HG03378 (cell line): ENCODE measurements around the gene CES3.
"Not testable (repeated sequence)": the region's sequence is repeated elsewhere in the genome, so short reads cannot be mapped to it uniquely, and the experiment has no call there.

ENCODE experiments used
- ATAC-seq: cut with Tn5 transposase; IDR thresholded peaks from one replicate; pipeline ENCODE4 v1.9.1; 2021; ENCODE audit warnings: mild to moderate bottlenecking, moderate library complexity; ENCODE audit not compliant: unreplicated experiment

Gene CES3

DNA sequence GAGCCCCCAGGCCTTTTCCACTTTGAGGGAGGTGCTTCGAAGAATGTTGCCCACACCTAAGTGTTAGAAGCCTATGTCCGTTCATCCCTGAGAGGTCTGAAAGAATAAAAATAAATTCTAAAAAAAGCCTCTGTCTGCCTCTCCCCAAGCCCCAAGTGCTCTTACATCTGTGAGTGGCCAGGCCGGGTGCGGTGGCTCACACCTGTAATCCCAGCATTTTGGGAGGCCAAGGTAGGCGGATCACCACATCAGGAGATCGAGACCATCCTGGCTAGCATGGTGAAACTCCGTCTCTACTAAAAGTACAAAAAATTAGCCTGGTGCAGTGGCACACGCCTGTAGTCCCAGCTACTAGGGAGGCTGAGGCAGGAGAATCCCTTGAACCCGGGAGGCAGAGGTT is 16.1 kb upstream of the CES3 start:
- ATAC-seq, result not testable (repeated sequence)

DNA sequence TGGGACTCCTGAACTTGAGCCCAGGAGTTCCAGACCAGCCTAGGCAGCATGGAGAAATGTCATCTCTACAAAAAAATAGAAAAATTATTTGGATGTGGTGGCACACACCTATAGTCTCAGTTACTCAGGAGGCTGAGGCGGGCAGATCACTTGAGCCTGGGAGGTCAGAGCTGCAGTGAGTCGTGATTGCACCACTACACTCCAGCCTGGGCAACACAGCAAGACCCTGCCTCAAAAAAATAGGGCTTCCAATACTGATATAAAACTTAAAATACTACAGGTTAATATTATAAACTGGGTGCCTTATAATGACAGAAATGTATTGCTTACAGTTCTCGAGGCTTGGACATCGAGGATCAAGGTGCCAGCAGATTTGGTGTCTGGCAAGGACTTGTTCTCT is 15.1 kb upstream of the CES3 start:
- no peak for ATAC-seq

DNA sequence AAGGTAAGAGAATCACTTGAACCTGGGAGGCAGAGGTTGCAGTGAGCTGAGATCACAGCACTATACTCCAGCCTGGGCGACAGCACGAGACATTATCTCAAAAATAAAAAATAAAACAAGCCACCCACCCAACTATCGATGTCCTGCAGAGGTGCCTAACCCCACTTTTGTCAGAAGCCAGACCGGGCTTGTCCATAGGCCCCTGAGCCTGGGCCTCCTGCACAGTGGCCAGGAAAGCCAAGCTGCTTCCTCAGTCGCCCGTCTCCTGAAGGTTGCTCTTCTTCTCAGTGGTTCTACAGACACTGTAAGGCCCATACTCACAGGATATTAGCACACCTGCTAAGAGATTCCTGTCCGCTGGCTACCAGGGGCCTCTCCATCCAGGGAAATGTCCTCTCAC is 14.5 kb upstream of the CES3 start:
- ATAC-seq, result no peak

DNA sequence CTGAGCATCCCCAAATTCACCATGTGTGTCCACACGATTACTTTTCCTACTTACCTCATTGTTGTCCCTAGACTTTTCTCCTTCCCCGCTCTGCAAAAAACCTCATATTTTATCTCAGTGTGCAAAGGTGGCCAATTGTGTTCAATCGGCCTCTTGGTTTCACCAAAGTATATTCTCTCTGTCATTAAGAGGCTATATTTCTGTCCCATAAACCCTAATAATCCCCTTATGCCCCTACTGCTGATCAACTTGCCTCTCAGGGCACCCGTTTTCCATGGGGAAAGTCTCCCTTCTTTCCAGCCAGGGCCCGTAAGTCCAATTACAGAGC is 14.1 kb upstream of the CES3 start:
- ATAC-seq, result no peak

DNA sequence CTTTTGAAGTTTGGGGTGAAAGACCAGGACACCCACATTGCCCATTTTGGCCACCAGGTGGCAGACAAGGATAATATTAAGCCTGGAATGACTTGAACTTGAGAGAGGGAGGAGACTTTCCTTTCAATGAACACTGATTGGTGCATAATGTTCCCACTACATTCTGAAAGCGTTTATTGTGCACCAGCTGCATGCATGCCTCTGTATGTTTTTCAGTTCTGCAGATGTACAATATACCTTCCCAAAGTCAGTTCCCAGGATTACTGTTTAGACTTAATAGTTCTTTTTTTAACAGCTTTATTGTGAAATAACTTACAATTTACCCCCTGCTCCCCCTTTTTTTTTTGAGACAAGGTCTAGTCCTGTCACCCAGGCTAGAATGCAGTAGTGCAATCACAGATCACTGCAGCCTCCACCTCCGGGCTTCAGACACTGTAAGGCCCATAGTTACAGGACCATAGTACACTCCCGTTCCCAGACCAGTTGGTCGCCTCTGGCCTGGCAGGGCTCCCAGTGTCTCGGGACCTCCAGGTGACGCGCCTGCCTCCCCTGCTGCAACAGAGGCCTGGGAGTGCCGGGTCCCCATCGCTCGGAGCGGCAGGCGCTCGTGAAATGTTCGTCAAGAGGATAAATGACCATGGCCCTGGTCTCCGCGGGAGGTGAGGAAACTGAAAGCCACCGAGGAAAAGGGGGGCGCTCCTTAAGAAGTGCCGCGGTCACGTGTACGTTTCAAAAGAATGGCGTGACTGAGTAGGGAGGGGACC is 13.6 kb upstream of the CES3 start:
- peak; percentile 73 for ATAC-seq

DNA sequence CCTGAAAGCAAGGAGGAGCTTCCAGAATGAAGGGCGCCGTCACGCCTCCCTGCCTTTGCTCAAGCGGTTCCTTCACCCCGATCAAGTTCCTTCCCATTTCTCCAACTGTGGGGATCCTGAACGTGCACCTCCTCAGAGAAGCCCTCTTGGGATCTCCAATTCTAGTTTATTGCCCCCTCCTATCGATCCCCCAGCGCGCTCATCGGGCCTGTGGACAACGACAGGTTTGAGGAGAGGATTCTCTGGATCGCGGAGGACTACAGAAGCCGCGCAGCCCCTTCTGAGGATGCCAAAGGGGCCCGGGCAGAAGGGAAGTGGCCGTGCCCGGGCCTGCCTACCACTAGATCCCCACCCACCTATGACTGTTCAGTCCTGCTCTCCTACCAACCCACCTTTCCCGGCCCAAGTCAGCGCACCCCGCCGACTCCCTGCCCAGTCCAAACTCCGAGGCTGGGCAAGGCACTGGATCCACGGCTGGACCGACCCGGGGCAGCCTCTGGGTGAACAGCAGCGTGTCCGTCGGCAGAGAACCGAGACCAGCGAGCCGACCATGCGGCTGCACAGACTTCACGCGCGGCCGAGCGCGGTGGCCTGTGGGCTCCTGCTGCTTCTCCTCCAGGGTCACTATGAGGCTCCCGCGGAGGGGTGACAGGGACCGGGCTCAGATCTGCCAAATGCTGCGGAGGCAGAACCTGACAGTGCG is 12.8 kb upstream of the CES3 start:
- no peak for ATAC-seq

DNA sequence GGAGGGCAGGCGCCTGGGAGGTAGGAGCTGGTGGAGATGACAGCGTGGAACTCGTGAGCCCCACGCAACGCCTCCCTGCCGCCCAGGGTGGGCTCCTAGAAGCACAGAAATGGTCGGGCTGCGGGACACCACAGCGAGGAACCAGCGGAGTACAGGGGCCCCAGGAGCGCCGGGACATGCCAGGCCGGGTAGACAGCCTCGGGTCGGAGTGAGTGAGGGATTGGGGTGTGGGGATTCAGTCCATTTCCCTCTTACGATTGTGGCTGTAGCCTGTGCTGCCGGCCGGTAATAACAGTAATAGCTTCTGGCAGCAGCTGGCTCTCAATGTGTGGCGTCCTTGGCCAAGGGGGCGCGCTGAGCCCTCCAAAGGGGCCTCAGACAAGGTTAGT is 12.2 kb upstream of the CES3 start:
- ATAC-seq, result no peak

DNA sequence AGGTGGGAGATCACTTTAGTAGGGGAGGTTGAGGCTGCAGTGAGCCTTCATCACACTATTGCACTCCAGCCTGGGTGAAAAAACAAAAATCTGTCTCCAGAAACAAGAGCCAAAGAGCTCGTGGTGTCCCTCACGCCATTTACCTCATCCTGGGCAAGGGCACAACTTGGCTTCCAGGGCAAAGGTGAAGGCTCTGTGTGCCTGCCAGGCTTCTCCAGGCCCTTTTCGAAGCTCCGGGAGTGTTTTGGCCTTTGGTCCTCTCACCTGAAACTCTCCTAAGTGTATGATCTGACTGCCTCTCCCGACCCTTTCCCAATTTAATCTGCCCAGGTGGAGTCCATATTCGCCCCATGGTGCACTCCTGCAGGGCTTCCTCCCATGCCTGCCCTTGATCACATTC is 11.6 kb upstream of the CES3 start:
- ATAC-seq, result no peak

DNA sequence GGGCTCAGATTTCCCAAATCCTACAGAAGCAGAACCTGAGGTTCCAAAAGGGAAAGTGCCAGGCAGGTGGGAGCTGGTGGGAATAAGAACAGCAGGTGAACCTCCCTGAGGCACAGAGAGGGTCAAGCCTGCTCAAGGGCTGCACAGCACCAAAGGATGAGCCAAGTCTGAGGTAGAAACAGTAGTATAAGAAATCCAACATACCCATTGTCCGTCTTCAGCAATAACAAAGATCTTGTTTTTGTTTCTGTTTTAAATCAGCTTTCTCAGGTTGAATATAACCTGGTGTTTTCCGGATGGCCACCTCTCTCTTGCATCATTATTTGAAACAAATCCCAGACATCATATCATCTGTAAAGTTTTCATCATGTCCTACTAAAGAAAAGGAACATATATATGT is 10.6 kb upstream of the CES3 start:
- ATAC-seq, result no peak

DNA sequence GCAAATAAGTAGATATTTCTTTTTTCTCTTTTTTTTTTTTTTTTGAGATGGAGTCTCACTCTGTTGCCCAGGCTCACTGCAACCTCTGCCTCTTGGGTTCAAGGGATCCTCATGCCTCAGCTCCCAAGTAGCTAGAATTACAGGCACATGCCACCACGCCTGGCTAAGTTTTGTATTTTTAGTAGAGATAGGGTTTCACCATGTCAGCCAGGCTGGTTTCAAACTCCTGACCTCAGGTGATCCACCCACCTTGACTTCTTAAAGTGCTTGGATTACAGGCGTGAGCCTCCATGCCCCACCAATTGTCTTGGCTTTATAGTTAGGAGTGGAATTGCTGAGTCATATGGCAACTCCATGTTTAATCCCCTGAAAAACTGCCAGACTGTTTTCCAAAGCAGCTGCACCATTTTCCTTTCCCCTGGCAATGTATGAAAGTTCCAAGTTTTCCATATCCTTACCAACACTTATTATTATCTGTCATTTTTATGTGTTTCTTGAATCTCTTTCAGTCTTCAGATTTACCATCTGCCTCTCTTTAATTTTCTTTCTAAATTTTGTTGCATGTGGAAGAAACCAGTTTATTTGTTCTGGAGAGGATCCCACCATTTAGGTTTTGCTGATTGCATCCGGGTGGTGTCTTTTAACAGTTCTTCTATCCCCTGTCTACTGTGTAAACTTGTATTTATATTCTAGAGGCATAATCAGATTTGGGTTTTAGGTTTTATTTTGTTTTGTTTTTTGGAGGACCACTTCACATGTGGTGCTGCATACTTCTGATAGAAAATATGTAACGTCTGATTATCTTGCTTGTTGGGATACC is 9.9 kb upstream of the CES3 start:
- ATAC-seq, result no peak

DNA sequence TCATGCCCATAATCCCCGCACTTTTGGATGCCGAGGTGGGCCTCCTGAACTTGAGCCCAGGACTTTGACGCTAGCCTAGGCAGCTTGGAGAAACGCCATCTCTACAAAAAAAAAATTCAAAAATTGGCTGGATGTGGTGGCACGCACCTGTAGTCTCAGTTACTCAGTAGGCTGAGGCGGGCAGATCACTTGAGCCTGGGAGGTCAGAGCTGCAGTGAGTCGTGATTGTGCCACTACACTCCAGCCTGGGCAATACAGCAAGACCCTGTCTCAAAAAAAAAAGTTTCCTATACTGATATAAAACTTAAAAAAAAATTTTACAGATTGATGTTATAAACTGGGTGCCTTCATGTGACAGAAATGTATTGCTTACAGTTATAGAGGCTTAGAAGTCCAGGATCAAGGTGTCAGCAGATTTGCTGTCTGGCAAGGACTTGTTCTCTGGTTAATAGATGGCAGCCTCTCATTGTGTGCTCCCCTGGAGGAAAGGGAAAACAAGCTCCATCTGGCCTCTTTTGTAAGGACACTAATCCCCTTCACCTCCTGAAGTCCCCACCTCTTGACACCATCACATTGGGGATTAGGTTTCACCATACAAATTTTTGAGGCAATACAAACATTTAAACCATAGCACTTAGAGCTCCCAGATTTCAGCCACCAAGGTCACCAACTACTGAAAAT is 8.5 kb upstream of the CES3 start:
- no peak for ATAC-seq

DNA sequence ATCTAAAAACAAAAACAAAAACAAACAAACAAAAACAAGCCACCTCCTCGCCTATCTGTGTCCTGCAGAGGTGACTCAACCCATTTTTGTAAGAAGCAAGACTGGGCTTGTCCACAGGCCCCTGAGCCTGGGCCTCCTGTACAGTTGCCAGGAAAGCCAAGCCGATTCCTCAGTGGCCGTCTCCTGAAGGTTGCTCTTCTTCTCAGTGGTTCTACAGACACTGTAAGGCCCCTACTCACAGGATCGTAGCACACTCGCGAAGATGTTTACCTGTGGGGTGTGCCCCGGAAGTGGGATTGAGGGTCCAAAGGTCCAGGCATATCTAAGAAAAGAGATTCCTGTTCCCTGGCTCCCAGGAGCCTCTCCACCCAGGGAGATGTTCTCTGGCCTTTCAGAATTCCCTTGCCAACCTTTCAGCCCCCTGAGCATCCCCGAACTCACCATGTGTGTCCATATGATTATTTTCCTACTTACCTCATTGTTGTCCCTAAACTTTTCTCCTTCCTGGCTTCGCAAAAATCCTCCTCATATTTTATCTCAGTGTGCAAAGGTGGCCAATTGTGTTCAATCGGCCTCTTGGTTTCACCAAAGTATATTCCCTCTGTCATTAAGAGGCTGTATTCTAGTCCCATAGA is 7.5 kb upstream of the CES3 start:
- no peak for ATAC-seq

DNA sequence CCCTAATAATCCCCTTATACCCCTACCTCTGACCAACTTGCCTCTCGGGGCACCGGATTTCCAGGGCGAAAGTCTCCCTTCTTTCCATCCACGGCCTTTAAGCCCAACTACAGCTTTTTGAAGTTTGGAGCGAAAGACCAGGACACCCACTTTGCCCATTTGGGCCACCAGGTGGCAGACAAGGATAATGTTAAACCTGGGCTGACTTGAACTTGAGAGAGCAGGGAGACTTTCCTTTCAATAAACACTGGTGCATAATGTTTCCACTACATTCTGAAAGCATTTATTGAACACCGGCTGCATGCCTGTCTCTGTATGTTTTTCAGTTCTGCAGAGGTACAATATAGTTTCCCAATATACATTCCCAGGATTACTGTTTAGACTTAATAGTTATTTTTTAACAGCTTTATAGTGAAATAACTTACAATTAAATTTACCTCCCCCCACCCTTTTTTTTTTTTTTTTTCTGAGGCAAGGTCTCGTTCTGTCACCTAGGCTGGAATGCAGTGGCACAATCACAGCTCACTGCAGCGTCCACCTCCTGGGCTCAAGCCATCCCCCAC is 6.9 kb upstream of the CES3 start:
- ATAC-seq, result peak; percentile 58

DNA sequence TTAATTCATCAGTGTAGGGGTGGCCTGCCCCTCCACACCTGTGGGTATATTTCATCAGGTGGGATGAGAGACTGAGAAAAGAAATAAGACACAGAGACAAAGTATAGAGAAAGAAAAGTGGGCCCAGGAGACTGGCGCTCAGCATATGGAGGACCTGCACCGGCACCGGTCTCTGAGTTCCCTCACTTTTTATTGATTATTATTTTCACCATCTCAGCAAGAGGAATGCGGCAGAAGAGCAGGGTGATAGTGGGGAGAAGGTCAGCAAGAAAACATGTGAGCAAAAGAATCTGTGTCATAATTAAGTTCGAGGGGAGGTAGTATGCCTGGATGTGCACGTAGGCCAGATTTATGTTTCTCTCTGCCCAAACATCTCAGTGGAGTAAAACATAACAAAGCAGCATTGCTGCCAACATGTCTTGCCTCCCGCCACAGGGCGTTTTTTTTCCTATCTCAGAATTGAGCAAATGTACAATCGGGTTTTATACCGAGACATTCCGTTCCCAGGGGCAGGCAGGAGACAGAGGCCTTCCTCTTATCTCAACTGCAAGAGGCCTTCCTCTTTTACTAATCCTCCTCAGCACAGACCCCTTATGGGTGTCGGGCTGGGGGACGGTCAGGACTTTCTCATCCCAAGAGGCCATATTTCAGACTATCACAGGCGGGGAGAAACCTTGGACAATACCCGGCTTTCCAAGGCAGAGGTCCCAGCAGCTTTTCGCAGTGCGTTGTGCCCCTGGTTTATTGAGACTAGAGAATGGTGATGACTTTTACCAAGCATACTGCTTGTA is 5.5 kb upstream of the CES3 start:
- ATAC-seq, result not testable (repeated sequence)

DNA sequence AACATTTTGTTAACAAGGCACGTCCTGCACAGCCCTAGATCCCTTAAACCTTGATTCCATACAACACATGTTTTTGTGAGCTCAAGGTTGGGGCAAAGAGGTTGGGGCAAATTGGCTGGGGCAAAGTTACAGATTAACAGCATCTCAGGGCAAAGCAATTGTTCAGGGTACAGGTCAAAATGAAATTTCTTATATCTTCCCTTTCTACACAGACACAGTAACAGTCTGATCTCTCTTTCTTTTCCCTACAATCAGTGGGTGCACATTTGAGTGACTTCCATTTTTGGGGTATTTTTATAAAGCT is 5.0 kb upstream of the CES3 start:
- ATAC-seq, result not testable (repeated sequence)

DNA sequence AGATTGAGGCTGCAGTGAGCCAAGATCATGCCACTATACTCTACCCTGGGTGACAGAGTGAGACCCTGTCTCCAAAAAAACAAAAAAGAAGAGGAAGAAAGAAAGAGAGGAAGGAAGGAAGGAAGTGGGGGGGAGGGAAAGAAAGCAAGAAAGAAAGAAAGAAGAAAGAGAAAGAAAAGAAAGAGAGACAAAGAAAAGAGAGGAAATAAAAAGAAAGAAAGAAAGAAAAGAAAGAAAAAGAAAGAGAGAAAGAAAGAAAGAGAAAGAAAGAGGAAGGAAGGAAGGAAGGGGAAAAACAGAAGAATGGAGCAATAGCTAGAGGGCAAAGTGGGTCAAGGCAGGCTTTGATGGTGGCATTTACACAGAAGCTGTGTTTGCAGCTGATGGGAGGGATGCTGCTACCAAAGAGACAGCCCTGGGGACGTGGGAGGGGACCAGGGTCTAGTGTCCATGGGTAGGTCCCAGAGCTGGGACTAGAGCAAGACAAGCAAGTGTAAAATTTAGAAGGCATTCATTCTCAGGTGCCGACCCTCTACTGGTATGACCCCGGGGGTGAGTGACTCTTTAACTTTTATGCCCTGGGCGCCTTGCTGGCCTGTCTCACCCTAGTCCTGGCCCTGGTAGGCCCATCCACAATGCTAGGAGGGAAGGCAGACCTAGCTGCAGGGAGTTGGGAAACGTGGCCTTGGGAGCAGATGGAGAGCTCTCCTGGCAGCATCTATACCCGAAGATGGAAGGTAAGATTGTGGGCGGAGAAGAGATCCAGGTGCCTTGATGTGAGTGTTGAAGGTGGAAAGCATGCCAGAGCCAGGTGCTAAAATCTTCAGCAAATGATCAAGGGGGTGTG is 2.0 kb upstream of the CES3 start:
- ATAC-seq, result no peak

DNA sequence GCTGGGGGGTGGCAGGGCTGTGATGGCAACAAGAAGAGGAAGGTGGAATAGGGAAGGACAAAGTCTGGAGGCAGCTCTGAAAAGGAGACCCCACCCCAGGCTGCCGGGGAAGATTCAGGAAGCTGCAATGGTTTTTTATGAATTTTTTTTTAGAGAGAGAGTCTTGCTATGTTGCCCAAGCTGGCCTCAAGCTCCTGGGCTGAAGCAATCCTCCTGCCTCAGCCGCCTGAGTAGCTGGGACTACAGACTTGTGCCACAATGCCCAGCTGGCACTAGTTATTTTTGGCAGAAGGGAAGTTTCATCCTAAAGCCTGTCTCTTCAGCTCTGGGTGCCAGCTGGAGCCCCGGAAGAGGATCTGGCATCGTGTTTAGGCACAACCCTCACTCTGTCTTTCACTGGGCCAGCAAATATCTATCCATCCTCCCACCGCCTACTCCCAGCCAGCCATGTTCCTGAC is 1.3 kb upstream of the CES3 start:
- ATAC-seq, result no peak

DNA sequence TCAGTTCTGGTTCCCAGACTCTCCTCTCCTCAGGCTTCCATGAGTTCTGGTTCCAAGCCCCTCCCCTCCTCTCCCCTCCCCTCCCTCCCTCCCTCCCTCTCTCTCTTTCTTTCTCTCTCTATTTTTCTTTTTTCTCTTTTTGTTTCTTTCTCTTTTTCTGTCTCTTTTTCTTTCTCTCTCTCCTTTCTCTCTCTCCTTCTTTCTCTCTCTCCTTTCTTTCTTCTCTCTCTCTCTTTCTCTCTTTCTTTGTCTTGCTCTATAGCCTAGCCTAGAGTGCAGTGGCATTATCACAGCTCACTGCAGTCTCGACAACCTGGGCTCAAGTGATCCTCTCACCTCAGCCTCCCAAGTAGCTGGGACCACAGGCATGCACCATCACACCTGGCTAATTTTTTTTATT is 796 bp upstream of the CES3 start:
- no peak for ATAC-seq

DNA sequence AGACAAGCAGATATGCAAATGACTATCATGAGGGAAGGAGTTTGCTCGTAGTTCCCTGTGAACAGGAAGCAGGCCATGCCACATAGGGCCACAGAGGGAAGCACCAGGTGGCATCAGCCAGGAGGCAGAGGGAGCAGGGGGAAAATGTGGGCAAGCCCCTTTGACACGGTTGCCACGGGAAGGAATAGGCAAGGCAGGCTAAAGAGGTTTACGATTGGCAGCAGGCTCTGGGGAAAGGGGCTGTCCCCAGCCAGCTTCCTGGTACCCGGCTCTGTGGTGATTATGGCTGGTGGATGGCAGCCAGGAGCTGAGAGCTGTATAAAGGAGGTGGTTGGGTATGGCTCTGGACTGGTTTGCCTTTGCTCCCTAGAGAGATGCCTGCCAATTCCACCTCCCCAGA is 848 bp downstream of the CES3 start:
- ATAC-seq, result no peak
